Keratinocyte (primary cell): Measurements from ENCODE around the gene DCST1. TPM values are rescaled to one million over a fixed set of nuclear protein-coding genes. Genes with fewer than 3 reads are reported as not detected.

Experiments
- DNase-seq: peaks from one replicate; pipeline ENCODE4 v3.0.0-alpha.2; 2011; ENCODE audit warnings: low read depth, missing footprints, low spot score
- FAIRE-seq: peaks from 2 replicates; lab custom pipeline; 2011; peaks lifted over from hg19 to GRCh38; lab: Jason Lieb, UNC
- H2AFZ ChIP-seq: 2 replicates; pipeline ENCODE4 v1.6.0; 2012; ENCODE audit warnings: low read length, control low read depth, inconsistent platforms; ENCODE audit not compliant: control insufficient read depth
- H3K27ac ChIP-seq: 2 replicates; pipeline ENCODE4 v1.5.1; 2011; ENCODE audit warnings: low read length; ENCODE audit not compliant: control insufficient read depth, insufficient read depth
- H3K27me3 ChIP-seq: 3 replicates; pipeline ENCODE4 v1.6.0; 2011; ENCODE audit warnings: low read length; ENCODE audit not compliant: control insufficient read depth, insufficient read depth; ENCODE audit errors: extremely low read depth
- H3K36me3 ChIP-seq, 2 experiments: 2 replicates in 1 of 2; 3 replicates in 1 of 2; pipeline ENCODE4 v1.5.1; 2011; ENCODE audit warnings: low read length in 2 of 2, mild to moderate bottlenecking in 1 of 2; ENCODE audit not compliant: control insufficient read depth in 2 of 2, insufficient read depth in 2 of 2; ENCODE audit errors: extremely low read depth in 1 of 2
- H3K4me1 ChIP-seq: 3 replicates; pipeline ENCODE4 v1.5.1; 2011; ENCODE audit warnings: low read length; ENCODE audit not compliant: control insufficient read depth, insufficient read depth; ENCODE audit errors: extremely low read depth
- H3K4me2 ChIP-seq: 3 replicates; pipeline ENCODE4 v1.6.0; 2011; ENCODE audit warnings: low read depth, low read length; ENCODE audit not compliant: control insufficient read depth, insufficient read depth; ENCODE audit errors: extremely low read depth
- H3K4me3 ChIP-seq, 3 experiments: fragments of 200-600 bp in 1 of 3; sonication (generic) in 1 of 3; 2 replicates in 2 of 3; 3 replicates in 1 of 3; pipeline ENCODE4 v1.5.1; 2011 to 2016; ENCODE audit warnings: low read length in 3 of 3, mild to moderate bottlenecking in 3 of 3, control low read depth in 2 of 3, inconsistent platforms in 1 of 3, low read depth in 1 of 3, mixed read lengths in 1 of 3, mixed run types in 1 of 3, moderate library complexity in 1 of 3; ENCODE audit not compliant: control insufficient read depth in 2 of 3, insufficient read depth in 2 of 3; ENCODE audit errors: extremely low read depth in 1 of 3
- H3K79me2 ChIP-seq: 2 replicates; pipeline ENCODE4 v1.6.0; 2012; ENCODE audit warnings: low read length; ENCODE audit not compliant: control insufficient read depth, insufficient read depth
- H3K9ac ChIP-seq: 3 replicates; pipeline ENCODE4 v1.6.0; 2011; ENCODE audit warnings: low read length; ENCODE audit not compliant: control insufficient read depth, insufficient read depth; ENCODE audit errors: extremely low read depth
- H3K9me1 ChIP-seq: 3 replicates; pipeline ENCODE4 v1.6.0; 2011; ENCODE audit warnings: low read length; ENCODE audit not compliant: control insufficient read depth, insufficient read depth; ENCODE audit errors: extremely low read depth
- H3K9me3 ChIP-seq: 2 replicates; pipeline ENCODE4 v1.5.1; 2012; ENCODE audit warnings: low read depth, low read length; ENCODE audit not compliant: control insufficient read depth
- H4K20me1 ChIP-seq: 3 replicates; pipeline ENCODE4 v1.6.0; 2011; ENCODE audit warnings: low read length; ENCODE audit not compliant: control insufficient read depth, insufficient read depth; ENCODE audit errors: extremely low read depth
- EZH2 ChIP-seq: IDR thresholded peaks from one replicate; pipeline ENCODE4 v1.6.1; 2012; ENCODE audit warnings: inconsistent platforms, mild to moderate bottlenecking, low read length, moderate library complexity
- dilution Hi-C: fragments of 300-500 bp; cut with MboI; formaldehyde crosslinking; loops from one replicate; pipeline ENCODE4 v1.7.0; 2020; ENCODE audit warnings: low sequenced_read_pairs; ENCODE audit not compliant: extremely low pct_ligation_motif_present
- polyA plus RNA-seq, 5 experiments: library from polyadenylated mRNA; depleted of rRNA in 3 of 5; stranded (reverse) in 3 of 5; stranded (forward) in 1 of 5; unstranded in 1 of 5; fragments of >200 nt; gene quantifications; 1 replicate in 1 of 5; 2 replicates in 3 of 5; 3 replicates in 1 of 5; pipeline versions ENCODE4 v1.2.1 to v1.2.3, GENCODE V29; 2011 to 2012; ENCODE audit warnings: missing spikeins in 2 of 5, low read depth in 1 of 5, low replicate concordance in 1 of 5
- TF ChIP-seq, protein P1 (sequence below), 3 experiments: IDR thresholded peaks in 1 of 3; conservative IDR thresholded peaks in 1 of 3; optimal IDR thresholded peaks in 1 of 3; 2 replicates in 2 of 3; 3 replicates in 1 of 3; pipeline versions ENCODE3 to v1.5.1; 2011; ENCODE audit warnings: low read length in 3 of 3, mild to moderate bottlenecking in 3 of 3, moderate library complexity in 2 of 3, control low read depth in 1 of 3, inconsistent platforms in 1 of 3; ENCODE audit not compliant: insufficient read depth in 2 of 3; ENCODE audit errors: extremely low read depth in 1 of 3

DCST1 gene
- polyA plus RNA-seq, 1 donor (not counting 4 experiments of a cell fraction or from before 2014, with no cell fraction given) = not detected

DNA sequence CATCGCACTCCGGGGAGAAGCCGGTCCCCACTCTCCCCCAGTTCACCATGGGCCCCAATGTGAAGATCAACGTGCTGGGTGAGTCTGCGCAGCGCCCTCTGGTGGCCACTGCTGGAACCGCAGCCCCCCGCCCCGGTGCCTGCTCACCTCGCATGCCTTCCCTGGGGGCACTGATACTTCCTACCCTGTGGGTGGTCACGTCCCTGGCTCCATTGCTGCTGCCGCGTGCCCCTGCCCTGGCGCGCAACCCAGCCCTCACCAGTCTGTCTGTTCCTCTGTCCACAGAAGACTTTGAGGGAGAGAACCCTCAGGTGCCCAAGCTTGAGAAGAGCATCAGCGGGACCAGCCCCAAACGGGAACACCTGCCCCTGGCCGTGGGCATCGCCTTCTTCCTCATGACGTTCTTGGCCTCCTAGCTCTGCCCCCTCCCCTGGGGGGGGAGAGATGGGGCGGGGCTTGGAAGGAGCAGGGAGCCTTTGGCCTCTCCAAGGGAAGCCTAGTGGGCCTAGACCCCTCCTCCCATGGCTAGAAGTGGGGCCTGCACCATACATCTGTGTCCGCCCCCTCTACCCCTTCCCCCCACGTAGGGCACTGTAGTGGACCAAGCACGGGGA, 52.6 kb downstream of the DCST1 start:
- Histone ChIP-seq H4K20me1 (no peaks in the 10 kb centered on the region), H2AFZ (no peak overlapping the region), H3K27ac (no peak overlapping the region), H3K9me3 (no peaks in the 10 kb centered on the region), H3K4me2 (peak overlapping the region; percentile 81), H3K4me1 (peaks cover 37% of the 10 kb centered on the region), H3K9me1 (no peaks in the 10 kb centered on the region), H3K36me3 (no peaks in the 10 kb centered on the region), H3K27me3 (peaks cover 15% of the 10 kb centered on the region), H3K79me2 (no peaks in the 10 kb centered on the region), H3K4me3 (peak overlapping the region in 2 of 3 experiments; percentile 50 to 71), H3K9ac (peak overlapping the region; percentile 73)
- no peak for DNase-seq
- TF ChIP-seq EZH2 = no peak
- TF ChIP-seq, protein P1, sequence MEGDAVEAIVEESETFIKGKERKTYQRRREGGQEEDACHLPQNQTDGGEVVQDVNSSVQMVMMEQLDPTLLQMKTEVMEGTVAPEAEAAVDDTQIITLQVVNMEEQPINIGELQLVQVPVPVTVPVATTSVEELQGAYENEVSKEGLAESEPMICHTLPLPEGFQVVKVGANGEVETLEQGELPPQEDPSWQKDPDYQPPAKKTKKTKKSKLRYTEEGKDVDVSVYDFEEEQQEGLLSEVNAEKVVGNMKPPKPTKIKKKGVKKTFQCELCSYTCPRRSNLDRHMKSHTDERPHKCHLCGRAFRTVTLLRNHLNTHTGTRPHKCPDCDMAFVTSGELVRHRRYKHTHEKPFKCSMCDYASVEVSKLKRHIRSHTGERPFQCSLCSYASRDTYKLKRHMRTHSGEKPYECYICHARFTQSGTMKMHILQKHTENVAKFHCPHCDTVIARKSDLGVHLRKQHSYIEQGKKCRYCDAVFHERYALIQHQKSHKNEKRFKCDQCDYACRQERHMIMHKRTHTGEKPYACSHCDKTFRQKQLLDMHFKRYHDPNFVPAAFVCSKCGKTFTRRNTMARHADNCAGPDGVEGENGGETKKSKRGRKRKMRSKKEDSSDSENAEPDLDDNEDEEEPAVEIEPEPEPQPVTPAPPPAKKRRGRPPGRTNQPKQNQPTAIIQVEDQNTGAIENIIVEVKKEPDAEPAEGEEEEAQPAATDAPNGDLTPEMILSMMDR (optimal IDR thresholded peaks at IDR 0.05 in 1 of 3, IDR thresholded peaks at IDR 0.05 in 1 of 3, conservative IDR thresholded peaks at IDR 0.05 in 1 of 3; ENCODE audit: extremely low read depth in 1 of 3, insufficient read depth in 2 of 3, low read length in 3 of 3) = peak; percentile 80 to 99 (median 97)
- peak; percentile 26 for FAIRE-seq
- dilution Hi-C loops = no loop called here

GRCh38 chr1:155086856-155087535, 53.4 kb downstream of the DCST1 start:
- H3K9ac ChIP-seq = no peak overlapping the region
- no peaks in the 10 kb centered on the region for H3K9me1 ChIP-seq
- dilution Hi-C loops = no loop called here
- FAIRE-seq = no peak
- H3K36me3 ChIP-seq = no peaks in the 10 kb centered on the region
- peaks cover 37% of the 10 kb centered on the region for H3K4me1 ChIP-seq
- peaks cover 7% of the 10 kb centered on the region for H3K27me3 ChIP-seq
- H3K4me2 ChIP-seq = no peak overlapping the region
- no peak overlapping the region for H2AFZ ChIP-seq
- no peak overlapping the region for H3K4me3 ChIP-seq
- H3K79me2 ChIP-seq = no peaks in the 10 kb centered on the region
- no peak overlapping the region for H3K27ac ChIP-seq
- no peaks in the 10 kb centered on the region for H3K9me3 ChIP-seq
- DNase-seq = no peak
- TF ChIP-seq EZH2 = no peak
- TF ChIP-seq, protein P1 (optimal IDR thresholded peaks at IDR 0.05 in 1 of 3, IDR thresholded peaks at IDR 0.05 in 1 of 3, conservative IDR thresholded peaks at IDR 0.05 in 1 of 3; ENCODE audit: extremely low read depth in 1 of 3, insufficient read depth in 2 of 3, low read length in 3 of 3) = no peak
- H4K20me1 ChIP-seq = no peaks in the 10 kb centered on the region
